ENCODE measurements around the gene MYPOP.
"Not testable (repeated sequence)": the region's sequence is repeated elsewhere in the genome, so short reads cannot be mapped to it uniquely, and the experiment has no call there.

MYPOP gene

GRCh38 chr19:45905011-45905410, 2.6 kb upstream of the MYPOP start:
- DNase-seq: no peak

GRCh38 chr19:45902651-45903625, 525 bp upstream of the MYPOP start:
- DNase-seq: peak; percentile 97

- DNase-seq: peak; percentile 16
Measured at GRCh38 chr19:45901432-45901911, 941 bp downstream of the MYPOP start.

GRCh38 chr19:45900738-45901431, 1.5 kb downstream of the MYPOP start:
- DNase-seq: peak; percentile 68

- no peak for DNase-seq
Measured at GRCh38 chr19:45899919-45900589, 2.4 kb downstream of the MYPOP start.

- DNase-seq: no peak
Measured at GRCh38 chr19:45899253-45899652, 3.2 kb downstream of the MYPOP start.

- no peak for DNase-seq
Measured at GRCh38 chr19:45897261-45897812, 5.1 kb downstream of the MYPOP start.

- not testable (repeated sequence) for DNase-seq
Measured at GRCh38 chr19:45895983-45896599, 6.3 kb downstream of the MYPOP start.

- DNase-seq: no peak
Measured at GRCh38 chr19:45895519-45895972, 6.9 kb downstream of the MYPOP start.

- no peak for DNase-seq
Measured at GRCh38 chr19:45890877-45891276, 11.5 kb downstream of the MYPOP start.

- peak; percentile 77 for DNase-seq
Measured at GRCh38 chr19:45889210-45889885, 13.1 kb downstream of the MYPOP start.

GRCh38 chr19:45887200-45887710, 15.2 kb downstream of the MYPOP start:
- DNase-seq: no peak

GRCh38 chr19:45886427-45887199, 15.8 kb downstream of the MYPOP start:
- DNase-seq: peak; percentile 96

GRCh38 chr19:45885556-45886426, 16.6 kb downstream of the MYPOP start, which contains the start of gene IRF2BP1:
Gene IRF2BP1, minus strand, starts transcription at chr19:45886141. Its CDS starts 367 bp downstream, at chr19:45885774.
- DNase-seq: peak; percentile 92

GRCh38 chr19:45884682-45885555, 17.5 kb downstream of the MYPOP start:
- peak; percentile 16 for DNase-seq

GRCh38 chr19:45883881-45884681, 18.3 kb downstream of the MYPOP start:
- DNase-seq: no peak

GRCh38 chr19:45883586-45883880, 18.9 kb downstream of the MYPOP start:
- no peak for DNase-seq
